Measurements from ENCODE around the gene BCL6. TPM values are rescaled to one million over a fixed set of nuclear protein-coding genes. Genes with fewer than 3 reads are reported as not detected.

BCL6 gene
- polyA plus RNA-seq, 1 experiment = 12.8 TPM

DNA sequence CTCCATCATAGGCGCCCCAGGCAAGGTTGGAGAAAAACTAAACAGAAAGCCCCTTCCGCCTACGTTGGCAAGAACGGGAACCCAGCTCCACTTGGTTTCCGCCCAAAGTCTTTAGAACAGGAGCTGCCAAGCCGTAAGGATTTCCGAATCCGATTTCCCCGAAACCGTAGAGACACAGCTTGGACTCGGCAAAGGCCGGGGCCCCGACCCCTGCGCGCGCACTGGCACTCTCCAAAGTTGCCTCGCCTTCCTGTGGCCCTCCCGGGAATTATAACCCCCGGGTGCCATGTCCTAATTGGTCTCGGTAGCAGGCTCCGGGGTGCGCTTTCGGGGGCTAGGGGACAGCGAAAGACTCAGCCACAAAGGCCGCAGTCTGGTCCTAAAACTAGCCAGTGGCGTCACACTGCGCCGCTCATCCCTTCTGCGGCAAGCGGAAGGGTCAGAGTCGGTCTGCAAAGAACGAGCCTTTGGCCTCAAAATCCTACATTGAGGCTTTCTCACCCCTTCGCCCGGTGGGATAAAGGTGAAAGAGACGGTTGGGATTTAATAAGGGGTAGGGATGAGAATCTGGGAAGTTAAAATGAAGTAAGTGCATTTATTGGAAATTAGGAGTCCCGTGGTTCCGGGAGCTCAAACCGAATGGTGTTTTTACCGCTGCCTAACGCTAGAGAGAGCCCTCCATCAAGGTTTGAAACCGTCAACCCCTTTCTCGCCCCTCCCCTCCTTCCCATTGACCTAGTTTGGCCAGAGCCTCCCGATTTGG, 6.8 kb downstream of the BCL6 start:
- POLR2A ChIA-PET = interaction anchor here (0.5 to 1.5 kb wide), 6 partner anchors 59 to 1216 kb away, joined by 3 to 12 read pairs (median 4); no protein-coding TSS in a partner anchor
- H3K27ac ChIP-seq (ENCODE audit: low read depth, low read length) = peak overlapping the region; percentile 91
- H3K9me3 ChIP-seq (ENCODE audit: control insufficient read depth, insufficient read depth, low read length) = no peaks in the 10 kb centered on the region
- H3K27me3 ChIP-seq (ENCODE audit: control insufficient read depth, insufficient read depth, low read length) = no peaks in the 10 kb centered on the region
- TF ChIP-seq, protein P1, sequence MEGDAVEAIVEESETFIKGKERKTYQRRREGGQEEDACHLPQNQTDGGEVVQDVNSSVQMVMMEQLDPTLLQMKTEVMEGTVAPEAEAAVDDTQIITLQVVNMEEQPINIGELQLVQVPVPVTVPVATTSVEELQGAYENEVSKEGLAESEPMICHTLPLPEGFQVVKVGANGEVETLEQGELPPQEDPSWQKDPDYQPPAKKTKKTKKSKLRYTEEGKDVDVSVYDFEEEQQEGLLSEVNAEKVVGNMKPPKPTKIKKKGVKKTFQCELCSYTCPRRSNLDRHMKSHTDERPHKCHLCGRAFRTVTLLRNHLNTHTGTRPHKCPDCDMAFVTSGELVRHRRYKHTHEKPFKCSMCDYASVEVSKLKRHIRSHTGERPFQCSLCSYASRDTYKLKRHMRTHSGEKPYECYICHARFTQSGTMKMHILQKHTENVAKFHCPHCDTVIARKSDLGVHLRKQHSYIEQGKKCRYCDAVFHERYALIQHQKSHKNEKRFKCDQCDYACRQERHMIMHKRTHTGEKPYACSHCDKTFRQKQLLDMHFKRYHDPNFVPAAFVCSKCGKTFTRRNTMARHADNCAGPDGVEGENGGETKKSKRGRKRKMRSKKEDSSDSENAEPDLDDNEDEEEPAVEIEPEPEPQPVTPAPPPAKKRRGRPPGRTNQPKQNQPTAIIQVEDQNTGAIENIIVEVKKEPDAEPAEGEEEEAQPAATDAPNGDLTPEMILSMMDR (IDR thresholded peaks at IDR 0.05; ENCODE audit: low read depth, low read length) = peak; percentile 85
- CTCF ChIA-PET = interaction anchor here (0.5 to 6.4 kb wide), 57 partner anchors 9 to 1495 kb away, joined by 3 to 314 read pairs (median 3); partner anchors contain the start of gene LPP
- peak overlapping the region; percentile 55 for H3K4me3 ChIP-seq (ENCODE audit: low read depth, low read length)
- DNase-seq (ENCODE audit: low read depth, low spot score) = peak; percentile 80

DNA sequence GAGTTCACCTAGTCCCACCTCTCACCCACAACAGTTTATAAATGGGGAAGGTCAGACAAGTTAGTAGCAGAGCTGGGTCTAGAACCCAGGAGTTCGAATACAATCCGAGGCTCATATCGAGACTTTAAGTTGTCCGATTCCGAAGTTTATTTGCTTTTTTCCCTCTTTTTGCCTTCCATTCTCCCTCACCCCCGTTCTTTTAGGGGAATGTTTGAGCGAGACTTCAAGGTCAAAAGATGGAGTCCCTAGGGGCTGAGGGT, 7.3 kb downstream of the BCL6 start:
- no peak for DNase-seq (ENCODE audit: low read depth, low spot score)
- Histone ChIP-seq H3K9me3 (ENCODE audit: control insufficient read depth, insufficient read depth, low read length) (no peaks in the 10 kb centered on the region), H3K27me3 (ENCODE audit: control insufficient read depth, insufficient read depth, low read length) (no peaks in the 10 kb centered on the region), H3K4me3 (ENCODE audit: low read depth, low read length) (peak overlapping the region; percentile 55), H3K27ac (ENCODE audit: low read depth, low read length) (peak overlapping the region; percentile 91)
- TF ChIP-seq, protein P1 (IDR thresholded peaks at IDR 0.05; ENCODE audit: low read depth, low read length) = no peak
- CTCF ChIA-PET = interaction anchor here (0.7 to 6.4 kb wide), 13 partner anchors 9 to 1304 kb away, joined by 3 to 314 read pairs (median 4); partner anchors contain the start of gene LPP
- POLR2A ChIA-PET = interaction anchor here (0.6 to 1.3 kb wide), 3 partner anchors 59 to 1216 kb away, joined by 3 to 12 read pairs (median 6); no protein-coding TSS in a partner anchor

DNA sequence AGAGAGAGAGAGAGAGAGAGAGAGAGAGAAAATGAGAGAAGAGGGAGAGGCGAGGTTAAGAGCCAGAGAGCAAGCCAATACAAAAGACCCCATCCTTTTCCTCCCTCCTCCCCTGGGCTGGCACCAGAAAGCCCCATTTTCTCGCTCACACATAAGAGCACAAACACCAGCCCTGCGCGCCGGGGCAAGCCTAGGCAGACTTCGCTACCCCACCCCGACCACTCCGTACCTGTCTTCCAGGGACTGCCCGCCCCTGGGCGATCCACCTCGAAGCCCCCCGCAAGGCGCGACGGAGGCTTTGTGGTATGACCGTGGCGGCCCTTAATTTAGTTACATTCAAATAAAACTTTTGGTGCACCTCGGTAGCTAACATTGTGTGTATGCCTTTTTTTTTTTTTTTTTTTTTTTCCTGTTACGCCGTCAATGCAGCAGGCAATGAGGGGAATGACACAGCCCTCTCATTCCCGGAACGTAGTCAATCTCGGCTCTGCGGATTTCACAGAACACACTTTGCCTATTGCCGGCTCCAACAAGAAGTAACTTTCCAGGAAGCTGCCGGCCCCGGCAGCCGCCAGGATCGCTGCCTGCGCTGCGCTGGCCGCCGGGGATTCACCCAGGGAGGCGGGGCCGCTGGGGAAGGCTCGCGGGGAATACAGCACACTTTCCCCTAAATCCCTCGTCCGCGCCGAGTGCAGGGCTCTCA, 7.7 kb downstream of the BCL6 start:
- no peaks in the 10 kb centered on the region for H3K27me3 ChIP-seq (ENCODE audit: control insufficient read depth, insufficient read depth, low read length)
- DNase-seq (ENCODE audit: low read depth, low spot score) = no peak
- TF ChIP-seq, protein P1 (IDR thresholded peaks at IDR 0.05; ENCODE audit: low read depth, low read length) = peak; percentile 16; the same call in 1 of the 2 replicates
- H3K27ac ChIP-seq (ENCODE audit: low read depth, low read length) = peak overlapping the region; percentile 91
- no peaks in the 10 kb centered on the region for H3K9me3 ChIP-seq (ENCODE audit: control insufficient read depth, insufficient read depth, low read length)
- peak overlapping the region; percentile 55 for H3K4me3 ChIP-seq (ENCODE audit: low read depth, low read length)
- POLR2A ChIA-PET = interaction anchor here (0.6 to 1.3 kb wide), 6 partner anchors 60 to 1216 kb away, joined by 3 to 12 read pairs (median 4); no protein-coding TSS in a partner anchor
- CTCF ChIA-PET = interaction anchor here (0.6 to 6.4 kb wide), 20 partner anchors 10 to 1394 kb away, joined by 3 to 314 read pairs (median 4); partner anchors contain the start of gene LPP

DNA sequence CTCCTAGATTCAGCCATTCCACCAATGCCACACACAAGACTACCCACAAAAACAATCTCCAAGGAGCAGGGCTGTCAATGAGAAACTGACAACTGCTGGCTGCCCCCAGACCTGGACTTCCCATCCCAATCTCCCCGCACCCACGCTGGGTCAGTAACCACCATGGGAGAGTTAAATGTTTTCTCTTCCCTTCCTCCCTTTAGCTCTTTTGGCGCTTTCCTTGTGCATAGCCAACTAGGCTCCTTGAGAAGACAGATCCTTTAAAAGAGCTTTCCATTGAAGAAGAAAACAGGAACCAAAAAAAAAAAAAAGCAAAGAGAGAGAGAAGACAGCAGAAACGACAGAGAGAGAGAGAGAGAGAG, 8.3 kb downstream of the BCL6 start:
- ChIA-PET POLR2A (interaction anchor here (0.6 to 1.0 kb wide), 6 partner anchors 10 to 1217 kb away, joined by 3 to 7 read pairs (median 4); no protein-coding TSS in a partner anchor), CTCF (interaction anchor here (0.6 to 6.4 kb wide), 10 partner anchors 613 to 1395 kb away, joined by 3 to 314 read pairs (median 4); no protein-coding TSS in a partner anchor)
- TF ChIP-seq, protein P1 (IDR thresholded peaks at IDR 0.05; ENCODE audit: low read depth, low read length) = no peak
- Histone ChIP-seq H3K9me3 (ENCODE audit: control insufficient read depth, insufficient read depth, low read length) (no peaks in the 10 kb centered on the region), H3K4me3 (ENCODE audit: low read depth, low read length) (no peak overlapping the region; the same call in 1 of the 2 replicates), H3K27ac (ENCODE audit: low read depth, low read length) (no peak overlapping the region), H3K27me3 (ENCODE audit: control insufficient read depth, insufficient read depth, low read length) (no peaks in the 10 kb centered on the region)
- no peak for DNase-seq (ENCODE audit: low read depth, low spot score)

Data from AG04450 (cell line).